GM21619 (cell line): ENCODE data around the gene PNPT1.

ENCODE experiments used
- ATAC-seq: cut with Tn5 transposase; IDR thresholded peaks from one replicate; pipeline ENCODE4 v1.9.1; 2021; ENCODE audit not compliant: unreplicated experiment

Gene PNPT1

GRCh38 chr2:55672630-55673029 is 21.0 kb downstream of the PNPT1 start:
- ATAC-seq = no peak

- ATAC-seq = no peak
Observed at GRCh38 chr2:55668956-55669355, 24.7 kb downstream of the PNPT1 start.

- no peak for ATAC-seq
Observed at GRCh38 chr2:55653255-55653654, 40.4 kb downstream of the PNPT1 start.

- no peak for ATAC-seq
Observed at GRCh38 chr2:55649211-55649610, 44.4 kb downstream of the PNPT1 start.

GRCh38 chr2:55636831-55637230 is 56.8 kb downstream of the PNPT1 start:
- no peak for ATAC-seq

GRCh38 chr2:55628931-55629330 is 64.7 kb downstream of the PNPT1 start:
- no peak for ATAC-seq

- no peak for ATAC-seq
Observed at GRCh38 chr2:55627915-55628314, 65.7 kb downstream of the PNPT1 start.

GRCh38 chr2:55621802-55622201 is 71.8 kb downstream of the PNPT1 start:
- no peak for ATAC-seq

- ATAC-seq = no peak
Observed at GRCh38 chr2:55620123-55620779, 73.4 kb downstream of the PNPT1 start.

GRCh38 chr2:55618275-55619055 is 75.2 kb downstream of the PNPT1 start:
- ATAC-seq = peak; percentile 36

GRCh38 chr2:55618025-55618274 is 75.7 kb downstream of the PNPT1 start:
- no peak for ATAC-seq

- peak; percentile 84 for ATAC-seq
Observed at GRCh38 chr2:55617175-55618024, 76.2 kb downstream of the PNPT1 start, which contains the start of gene PPP4R3B. Gene PPP4R3B, minus strand, starts transcription at chr2:55617622. Its CDS starts 337 bp downstream, at chr2:55617285.

GRCh38 chr2:55616551-55617174 is 77.0 kb downstream of the PNPT1 start:
- ATAC-seq = peak; percentile 12

GRCh38 chr2:55611997-55612396 is 81.6 kb downstream of the PNPT1 start:
- no peak for ATAC-seq

GRCh38 chr2:55610954-55611743 is 82.5 kb downstream of the PNPT1 start:
- ATAC-seq = no peak

- ATAC-seq = no peak
Observed at GRCh38 chr2:55609938-55610578, 83.6 kb downstream of the PNPT1 start.

GRCh38 chr2:55609193-55609794 is 84.3 kb downstream of the PNPT1 start:
- no peak for ATAC-seq

GRCh38 chr2:55607717-55608116 is 85.9 kb downstream of the PNPT1 start:
- no peak for ATAC-seq

- no peak for ATAC-seq
Observed at GRCh38 chr2:55604027-55604565, 89.5 kb downstream of the PNPT1 start.
